Astrocyte (in vitro differentiated cells and primary cell): Measurements from ENCODE around the gene NGRN. TPM values are rescaled to one million over a fixed set of nuclear protein-coding genes. Genes with fewer than 3 reads are reported as not detected.

Source experiments
- DNase-seq: peaks from one replicate; pipeline ENCODE4 v3.0.0-alpha.2; 2010; ENCODE audit warnings: low read depth
- FAIRE-seq: peaks from 2 replicates; lab custom pipeline; 2011; peaks lifted over from hg19 to GRCh38; lab: Jason Lieb, UNC
- H2AFZ ChIP-seq: 2 replicates; pipeline ENCODE4 v1.6.0; 2012; ENCODE audit warnings: low read depth, low read length, inconsistent platforms
- H3K27ac ChIP-seq: 2 replicates; pipeline ENCODE4 v1.5.1; 2011; ENCODE audit warnings: low read depth, low read length, inconsistent platforms
- H3K27me3 ChIP-seq: 2 replicates; pipeline ENCODE4 v1.6.0; 2011; ENCODE audit warnings: low read length, inconsistent platforms; ENCODE audit not compliant: insufficient read depth
- H3K36me3 ChIP-seq: 2 replicates; pipeline ENCODE4 v1.5.1; 2011; ENCODE audit warnings: low read length, inconsistent platforms; ENCODE audit not compliant: insufficient read depth
- H3K4me1 ChIP-seq: 2 replicates; pipeline ENCODE4 v1.5.1; 2011; ENCODE audit warnings: low read length, inconsistent platforms; ENCODE audit not compliant: insufficient read depth
- H3K4me2 ChIP-seq: 2 replicates; pipeline ENCODE4 v1.6.0; 2012; ENCODE audit warnings: low read length, inconsistent platforms
- H3K4me3 ChIP-seq: 2 replicates; pipeline ENCODE4 v1.5.1; 2011; ENCODE audit warnings: low read depth, mild to moderate bottlenecking, low read length, inconsistent platforms; ENCODE audit not compliant: insufficient read depth
- H3K79me2 ChIP-seq: 2 replicates; pipeline ENCODE4 v1.6.0; 2012; ENCODE audit warnings: mild to moderate bottlenecking, low read length, inconsistent platforms; ENCODE audit not compliant: insufficient read depth
- H3K9ac ChIP-seq: 2 replicates; pipeline ENCODE4 v1.6.0; 2012; ENCODE audit warnings: mild to moderate bottlenecking, low read length, inconsistent platforms
- H3K9me3 ChIP-seq: 2 replicates; pipeline ENCODE4 v1.5.1; 2012; ENCODE audit warnings: low read depth, mild to moderate bottlenecking, low read length, inconsistent platforms; ENCODE audit not compliant: insufficient read depth
- H4K20me1 ChIP-seq: 2 replicates; pipeline ENCODE4 v1.6.0; 2012; ENCODE audit warnings: low read length, inconsistent platforms; ENCODE audit not compliant: insufficient read depth
- H3K27ac Mint-ChIP-seq: one replicate; pipeline ENCODE4 v1.8.0; 2021; ENCODE audit warnings: mild to moderate bottlenecking, mixed read lengths; ENCODE audit not compliant: unreplicated experiment
- H3K27me3 Mint-ChIP-seq: one replicate; pipeline ENCODE4 v1.8.0; 2021; ENCODE audit warnings: low read depth, mixed read lengths; ENCODE audit not compliant: unreplicated experiment
- H3K36me3 Mint-ChIP-seq: one replicate; pipeline ENCODE4 v1.8.0; 2021; ENCODE audit warnings: low read depth, mixed read lengths; ENCODE audit not compliant: unreplicated experiment
- H3K4me1 Mint-ChIP-seq: one replicate; pipeline ENCODE4 v1.8.0; 2021; ENCODE audit warnings: low read depth, mixed read lengths; ENCODE audit not compliant: unreplicated experiment
- H3K4me3 Mint-ChIP-seq: one replicate; pipeline ENCODE4 v1.8.0; 2021; ENCODE audit warnings: mild to moderate bottlenecking, moderate library complexity, mixed read lengths; ENCODE audit not compliant: unreplicated experiment
- H3K9me3 Mint-ChIP-seq: one replicate; pipeline ENCODE4 v1.8.0; 2021; ENCODE audit warnings: mild to moderate bottlenecking, mixed read lengths; ENCODE audit not compliant: unreplicated experiment
- CTCF ChIP-seq: IDR thresholded peaks from 2 replicates; pipeline ENCODE4 v1.5.1; 2011; ENCODE audit warnings: low read depth, mild to moderate bottlenecking, inconsistent platforms, low read length, moderate library complexity; ENCODE audit not compliant: insufficient read depth
- EZH2 ChIP-seq: IDR thresholded peaks from 2 replicates; pipeline ENCODE4 v1.6.1; 2012; ENCODE audit warnings: mild to moderate bottlenecking, low read length, inconsistent platforms; ENCODE audit not compliant: insufficient read depth
- total RNA-seq: library from RNA; stranded (reverse); gene quantifications from 2 replicates; pipeline ENCODE4 v1.2.1, GENCODE V29; 2021

The NGRN gene
- total RNA-seq, 1 donor from 2014 or later, result 98.6 TPM

- Histone ChIP-seq H3K4me2 (peak within 1 kb of the TSS; percentile 95), H3K79me2 (peaks cover 20% of the 10 kb centered on the region), H3K36me3 (peaks cover 2% of the 10 kb centered on the region), H2AFZ (peak within 1 kb of the TSS; percentile 90), H4K20me1 (peaks cover 21% of the 10 kb centered on the region), H3K27me3 (no peaks in the 10 kb centered on the region), H3K4me1 (peaks cover 9% of the 10 kb centered on the region), H3K9ac (peak within 1 kb of the TSS; percentile 91), H3K27ac (peak within 1 kb of the TSS; percentile 80), H3K4me3 (peak within 1 kb of the TSS; percentile 85), H3K9me3 (no peaks in the 10 kb centered on the region)
- Mint-ChIP-seq H3K27ac (peak within 1 kb of the TSS; percentile 81), H3K27me3 (no peaks in the 10 kb centered on the region), H3K4me1 (peaks cover 9% of the 10 kb centered on the region), H3K4me3 (peak within 1 kb of the TSS; percentile 89), H3K36me3 (peaks cover 8% of the 10 kb centered on the region), H3K9me3 (no peaks in the 10 kb centered on the region)
- no peak for FAIRE-seq
- DNase-seq, result peak; percentile 85
- TF ChIP-seq CTCF (no peak), EZH2 (no peak)
These were observed 31.9 kb upstream of the NGRN start, which contains the start of gene CIB1 for GRCh38 chr15:90233387-90234095. CIB1 (minus strand) TSS chr15:90233941; CDS start chr15:90233885, 56 bp downstream.

- no peaks in the 10 kb centered on the region for H3K9me3 Mint-ChIP-seq
- H3K79me2 ChIP-seq, result peaks cover 20% of the 10 kb centered on the region
- no peaks in the 10 kb centered on the region for H3K9me3 ChIP-seq
- FAIRE-seq (no peak), DNase-seq (peak; percentile 12)
- no peaks in the 10 kb centered on the region for H3K27me3 Mint-ChIP-seq
- peak within 1 kb of the TSS; percentile 89 for H3K4me3 Mint-ChIP-seq
- peak within 1 kb of the TSS; percentile 85 for H3K4me3 ChIP-seq
- H3K27ac Mint-ChIP-seq, result peak within 1 kb of the TSS; percentile 81
- peaks cover 5% of the 10 kb centered on the region for H3K36me3 Mint-ChIP-seq
- H3K9ac ChIP-seq, result peak within 1 kb of the TSS; percentile 91
- H3K36me3 ChIP-seq, result no peaks in the 10 kb centered on the region
- peaks cover 9% of the 10 kb centered on the region for H3K4me1 Mint-ChIP-seq
- peak within 1 kb of the TSS; percentile 90 for H2AFZ ChIP-seq
- H3K4me1 ChIP-seq, result peaks cover 9% of the 10 kb centered on the region
- TF ChIP-seq EZH2 (no peak), CTCF (no peak)
- no peaks in the 10 kb centered on the region for H3K27me3 ChIP-seq
- peak within 1 kb of the TSS; percentile 80 for H3K27ac ChIP-seq
- H3K4me2 ChIP-seq, result peak within 1 kb of the TSS; percentile 95
- peaks cover 21% of the 10 kb centered on the region for H4K20me1 ChIP-seq
These were observed 31.1 kb upstream of the NGRN start, which contains the start of gene GDPGP1 for GRCh38 chr15:90234096-90234988. GDPGP1 (plus strand) TSS chr15:90234209; CDS start chr15:90240909, 6,700 bp downstream.
